Fibroblast of lung (primary cell): ENCODE measurements around the gene CXCL17. TPM values are rescaled to one million over a fixed set of nuclear protein-coding genes. Genes with fewer than 3 reads are reported as not detected.

Source experiments
- DNase-seq, 2 donors: peaks; one replicate each; pipeline versions ENCODE4 v3.0.0 to v3.0.0-alpha.2; 2010; ENCODE audit warnings: low read depth in 2 of 2
- H2AFZ ChIP-seq: 2 replicates; pipeline ENCODE4 v1.5.1; 2012; ENCODE audit warnings: low read length, control low read depth, inconsistent platforms
- H3K27ac ChIP-seq: 2 replicates; pipeline ENCODE4 v1.5.1; 2011; ENCODE audit warnings: low read length, control low read depth; ENCODE audit not compliant: insufficient read depth
- H3K27me3 ChIP-seq: 2 replicates; pipeline ENCODE4 v1.5.1; 2011; ENCODE audit warnings: mild to moderate bottlenecking, low read length; ENCODE audit not compliant: control insufficient read depth, insufficient read depth
- H3K36me3 ChIP-seq: 2 replicates; pipeline ENCODE4 v1.5.1; 2011; ENCODE audit warnings: low read length; ENCODE audit not compliant: control insufficient read depth, insufficient read depth
- H3K4me1 ChIP-seq: 2 replicates; pipeline ENCODE4 v1.5.1; 2011; ENCODE audit warnings: low read length; ENCODE audit not compliant: control insufficient read depth, insufficient read depth; ENCODE audit errors: extremely low read depth
- H3K4me2 ChIP-seq: 2 replicates; pipeline ENCODE4 v1.5.1; 2011; ENCODE audit warnings: low read length, control low read depth; ENCODE audit not compliant: insufficient read depth; ENCODE audit errors: extremely low read depth
- H3K4me3 ChIP-seq, 4 experiments: fragments of 200-600 bp in 1 of 4; sonication (generic) in 1 of 4; replicated peaks in 1 of 4; 2 replicates each; pipeline ENCODE4 v1.5.1; 2011 to 2016; ENCODE audit warnings: low read length in 4 of 4, low read depth in 3 of 4, mild to moderate bottlenecking in 3 of 4, control low read depth in 2 of 4, inconsistent platforms in 1 of 4, mixed read lengths in 1 of 4; ENCODE audit not compliant: insufficient read depth in 1 of 4; ENCODE audit errors: control extremely low read depth in 1 of 4
- H3K79me2 ChIP-seq: 2 replicates; pipeline ENCODE4 v1.5.1; 2012; ENCODE audit warnings: mild to moderate bottlenecking, low read length, inconsistent platforms; ENCODE audit not compliant: control insufficient read depth, insufficient read depth
- H3K9ac ChIP-seq: 2 replicates; pipeline ENCODE4 v1.5.1; 2011; ENCODE audit warnings: mild to moderate bottlenecking, low read length, control low read depth; ENCODE audit not compliant: insufficient read depth
- H3K9me3 ChIP-seq: 2 replicates; pipeline ENCODE4 v1.5.1; 2012; ENCODE audit warnings: low read depth, low read length; ENCODE audit not compliant: control insufficient read depth, insufficient read depth
- H4K20me1 ChIP-seq: 2 replicates; pipeline ENCODE4 v1.5.1; 2011; ENCODE audit warnings: low read length; ENCODE audit not compliant: control insufficient read depth, insufficient read depth; ENCODE audit errors: extremely low read depth
- EZH2 ChIP-seq: IDR thresholded peaks from 2 replicates; pipeline ENCODE4 v1.5.1; 2012; ENCODE audit warnings: low read length, control low read depth, mild to moderate bottlenecking; ENCODE audit errors: missing control alignments
- polyA plus RNA-seq, 2 donors: library from polyadenylated mRNA; depleted of rRNA in 1 of 2; stranded (reverse) in 1 of 2; unstranded in 1 of 2; fragments of >200 nt; gene quantifications; 2 replicates each; pipeline ENCODE4 v1.2.1, GENCODE V29; 2011 to 2012; ENCODE audit warnings: missing spikeins in 1 of 2
- total RNA-seq: library from RNA; depleted of rRNA; stranded (reverse); fragments of >200 nt; gene quantifications from 2 replicates; pipeline ENCODE4 v1.2.1, GENCODE V29; 2014
- TF ChIP-seq, protein P1 (sequence below), 2 donors: IDR thresholded peaks in 1 of 2; conservative IDR thresholded peaks in 1 of 2; 1 replicate in 1 of 2; 2 replicates in 1 of 2; pipeline ENCODE4 v1.5.1; 2011 to 2012; ENCODE audit warnings: low read length in 2 of 2, control low read depth in 1 of 2, inconsistent platforms in 1 of 2, low read depth in 1 of 2, mild to moderate bottlenecking in 1 of 2

CXCL17 gene
- total and polyA plus RNA-seq, 2 donors (not counting 1 experiment from before 2014, with no cell fraction given): not detected

DNA sequence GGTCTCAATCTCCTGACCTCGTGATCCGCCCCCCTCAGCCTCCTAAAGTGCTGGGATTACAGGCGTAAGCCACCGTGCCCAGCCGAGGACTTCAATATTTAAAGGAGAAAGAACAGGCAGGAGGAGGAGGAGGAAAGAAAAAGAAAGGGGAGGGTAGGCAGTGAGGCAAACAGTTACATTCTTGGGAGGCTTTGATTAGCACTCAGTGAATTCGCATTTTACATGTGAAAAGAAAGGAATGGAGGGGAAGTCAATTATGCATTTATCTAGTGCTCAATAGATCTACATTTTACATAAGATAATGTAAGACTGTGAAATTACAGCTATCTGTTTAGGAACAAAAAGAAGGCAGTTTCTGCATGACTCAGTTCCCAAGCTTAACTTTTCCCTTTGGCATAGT is 30.9 kb upstream of the CXCL17 start:
- Histone ChIP-seq H3K4me3 (no peak overlapping the region), H3K9ac (no peak overlapping the region), H3K36me3 (no peaks in the 10 kb centered on the region), H4K20me1 (no peaks in the 10 kb centered on the region), H3K27me3 (peaks cover 3% of the 10 kb centered on the region), H2AFZ (no peak overlapping the region), H3K4me2 (no peak overlapping the region), H3K79me2 (no peaks in the 10 kb centered on the region), H3K27ac (no peak overlapping the region), H3K4me1 (no peaks in the 10 kb centered on the region), H3K9me3 (no peaks in the 10 kb centered on the region)
- TF ChIP-seq, protein P1, sequence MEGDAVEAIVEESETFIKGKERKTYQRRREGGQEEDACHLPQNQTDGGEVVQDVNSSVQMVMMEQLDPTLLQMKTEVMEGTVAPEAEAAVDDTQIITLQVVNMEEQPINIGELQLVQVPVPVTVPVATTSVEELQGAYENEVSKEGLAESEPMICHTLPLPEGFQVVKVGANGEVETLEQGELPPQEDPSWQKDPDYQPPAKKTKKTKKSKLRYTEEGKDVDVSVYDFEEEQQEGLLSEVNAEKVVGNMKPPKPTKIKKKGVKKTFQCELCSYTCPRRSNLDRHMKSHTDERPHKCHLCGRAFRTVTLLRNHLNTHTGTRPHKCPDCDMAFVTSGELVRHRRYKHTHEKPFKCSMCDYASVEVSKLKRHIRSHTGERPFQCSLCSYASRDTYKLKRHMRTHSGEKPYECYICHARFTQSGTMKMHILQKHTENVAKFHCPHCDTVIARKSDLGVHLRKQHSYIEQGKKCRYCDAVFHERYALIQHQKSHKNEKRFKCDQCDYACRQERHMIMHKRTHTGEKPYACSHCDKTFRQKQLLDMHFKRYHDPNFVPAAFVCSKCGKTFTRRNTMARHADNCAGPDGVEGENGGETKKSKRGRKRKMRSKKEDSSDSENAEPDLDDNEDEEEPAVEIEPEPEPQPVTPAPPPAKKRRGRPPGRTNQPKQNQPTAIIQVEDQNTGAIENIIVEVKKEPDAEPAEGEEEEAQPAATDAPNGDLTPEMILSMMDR (conservative IDR thresholded peaks at IDR 0.05 in 1 of 2, IDR thresholded peaks at IDR 0.05 in 1 of 2; ENCODE audit: low read depth in 1 of 2, low read length in 2 of 2): no peak
- no peak for TF ChIP-seq EZH2
- DNase-seq: no peak

DNA sequence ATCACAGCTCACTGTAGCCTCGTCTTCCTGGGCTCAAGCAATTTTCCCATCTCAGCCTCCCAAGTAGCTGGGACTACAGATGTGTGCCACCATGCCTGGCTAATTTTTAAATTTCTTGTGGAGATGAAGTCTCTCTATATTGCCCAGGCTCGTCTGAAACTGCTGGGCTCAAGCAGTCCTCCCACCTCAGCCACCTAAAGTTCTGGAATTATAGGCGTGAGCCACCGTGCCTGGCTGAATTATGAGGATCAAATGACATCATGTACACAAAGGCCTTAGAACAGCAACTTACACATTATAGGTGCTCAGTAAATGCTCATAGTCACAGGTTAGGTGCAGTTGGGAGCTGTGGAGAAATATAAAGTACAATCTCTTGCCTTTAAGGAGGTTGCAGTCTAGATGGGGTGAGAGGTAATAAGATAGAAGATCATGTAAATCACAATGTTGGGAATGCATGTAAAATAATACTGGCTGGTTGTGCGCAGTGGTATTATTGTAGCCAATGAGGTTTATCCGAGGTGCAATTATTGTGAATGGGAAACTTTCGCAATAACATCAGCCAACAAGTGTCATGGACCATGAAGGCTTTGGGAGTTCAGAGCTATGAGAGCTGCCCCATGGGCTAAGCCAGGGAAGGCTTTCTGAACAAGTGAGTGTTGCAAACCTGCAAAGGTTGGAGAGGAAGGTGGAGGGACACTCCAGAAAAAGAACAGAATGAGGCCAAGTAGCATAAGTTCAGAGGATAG is 29.8 kb upstream of the CXCL17 start:
- H3K36me3 ChIP-seq: no peaks in the 10 kb centered on the region
- TF ChIP-seq, protein P1 (conservative IDR thresholded peaks at IDR 0.05 in 1 of 2, IDR thresholded peaks at IDR 0.05 in 1 of 2; ENCODE audit: low read depth in 1 of 2, low read length in 2 of 2): no peak
- TF ChIP-seq EZH2: no peak
- peaks cover 3% of the 10 kb centered on the region for H3K27me3 ChIP-seq
- H3K79me2 ChIP-seq: no peaks in the 10 kb centered on the region
- no peak overlapping the region for H3K9ac ChIP-seq
- H3K27ac ChIP-seq: no peak overlapping the region
- no peak overlapping the region for H2AFZ ChIP-seq
- H3K4me3 ChIP-seq: no peak overlapping the region
- no peak overlapping the region for H3K4me2 ChIP-seq
- no peaks in the 10 kb centered on the region for H4K20me1 ChIP-seq
- no peak for DNase-seq
- H3K9me3 ChIP-seq: no peaks in the 10 kb centered on the region
- no peaks in the 10 kb centered on the region for H3K4me1 ChIP-seq

DNA sequence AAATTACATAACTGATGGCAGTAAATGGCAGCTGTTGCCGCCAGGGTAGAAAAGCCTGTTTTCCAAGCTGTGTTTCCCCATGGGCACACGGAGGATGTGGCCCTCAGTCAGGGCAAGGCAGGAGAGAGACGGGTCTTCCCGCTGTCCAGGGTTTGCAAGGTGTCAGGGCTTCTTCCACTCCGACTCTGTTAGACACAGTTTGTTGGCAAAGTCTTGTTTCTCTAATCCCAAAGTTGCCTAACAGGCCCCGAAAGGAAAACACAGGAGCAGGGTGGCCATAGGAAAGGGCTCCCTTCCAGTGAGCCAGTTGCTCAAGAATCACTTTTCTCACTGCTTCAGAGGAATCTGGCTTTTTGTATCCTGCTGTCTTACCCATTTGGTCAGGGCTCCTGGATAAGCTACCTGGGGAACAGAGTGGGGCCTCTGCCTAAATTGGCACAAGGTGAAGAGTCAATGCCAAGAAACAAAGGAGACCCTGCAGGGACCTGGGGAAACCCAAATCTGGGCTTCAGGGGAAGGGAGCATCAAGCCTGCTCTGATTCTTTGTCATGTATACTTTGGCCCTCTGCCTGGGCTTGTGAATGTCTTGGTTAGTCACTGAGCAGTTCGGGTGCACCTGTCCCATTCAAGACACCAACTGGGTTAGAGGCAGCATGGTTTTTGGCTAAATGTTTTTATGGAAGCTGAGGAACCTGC is 29.0 kb upstream of the CXCL17 start:
- Histone ChIP-seq H2AFZ (no peak overlapping the region), H3K79me2 (no peaks in the 10 kb centered on the region), H3K4me1 (no peaks in the 10 kb centered on the region), H3K4me2 (no peak overlapping the region), H3K9me3 (no peaks in the 10 kb centered on the region), H3K36me3 (no peaks in the 10 kb centered on the region), H3K27me3 (peaks cover 3% of the 10 kb centered on the region), H3K4me3 (no peak overlapping the region), H3K9ac (no peak overlapping the region), H4K20me1 (no peaks in the 10 kb centered on the region), H3K27ac (no peak overlapping the region)
- peak in 1 of 2 donors; percentile 9 for DNase-seq
- TF ChIP-seq, protein P1 (conservative IDR thresholded peaks at IDR 0.05 in 1 of 2, IDR thresholded peaks at IDR 0.05 in 1 of 2; ENCODE audit: low read depth in 1 of 2, low read length in 2 of 2): no peak
- no peak for TF ChIP-seq EZH2
